HG02610 (cell line): ENCODE results near the gene VSIG10.
"Not testable (repeated sequence)": the region's sequence is repeated elsewhere in the genome, so short reads cannot be mapped to it uniquely, and the experiment has no call there.

Experiments used
- ATAC-seq: cut with Tn5 transposase; IDR thresholded peaks from one replicate; pipeline ENCODE4 v1.9.1; 2021; ENCODE audit warnings: mild to moderate bottlenecking, moderate library complexity; ENCODE audit not compliant: unreplicated experiment

VSIG10 gene

GRCh38 chr12:118035190-118036041 lies 68.4 kb downstream of the VSIG10 start:
- peak; percentile 84 for ATAC-seq

GRCh38 chr12:118034429-118035189 lies 69.2 kb downstream of the VSIG10 start:
- ATAC-seq = no peak

GRCh38 chr12:118033902-118034301 lies 69.9 kb downstream of the VSIG10 start:
- ATAC-seq = no peak

- ATAC-seq = no peak
These were observed 70.5 kb downstream of the VSIG10 start for GRCh38 chr12:118033323-118033722.

- ATAC-seq = no peak
These were observed 71.6 kb downstream of the VSIG10 start for GRCh38 chr12:118032188-118032587.

GRCh38 chr12:118029166-118029565 lies 74.6 kb downstream of the VSIG10 start:
- no peak for ATAC-seq

GRCh38 chr12:118025168-118025567 lies 78.6 kb downstream of the VSIG10 start:
- ATAC-seq = no peak

GRCh38 chr12:118023301-118023860 lies 80.4 kb downstream of the VSIG10 start:
- ATAC-seq = no peak

GRCh38 chr12:118022728-118023109 lies 81.1 kb downstream of the VSIG10 start:
- no peak for ATAC-seq

GRCh38 chr12:118022097-118022727 lies 81.6 kb downstream of the VSIG10 start:
- not testable (repeated sequence) for ATAC-seq

- ATAC-seq = no peak
These were observed 83.8 kb downstream of the VSIG10 start for GRCh38 chr12:118020036-118020435.

GRCh38 chr12:118017926-118018325 lies 85.9 kb downstream of the VSIG10 start:
- no peak for ATAC-seq

GRCh38 chr12:118016424-118017264 lies 87.2 kb downstream of the VSIG10 start, which contains the start of gene RFC5:
TSS of gene RFC5 (plus strand) at chr12:118016703. CDS start at chr12:118016828, 125 bp downstream.
- ATAC-seq = peak; percentile 97

GRCh38 chr12:118015944-118016343 lies 87.9 kb downstream of the VSIG10 start:
- no peak for ATAC-seq

- ATAC-seq = no peak
These were observed 88.5 kb downstream of the VSIG10 start for GRCh38 chr12:118015306-118015705.
